Activated CD4-positive, alpha-beta T cell treated with anti-CD3 and anti-CD28 coated beads for 4 hours (primary cell): ENCODE measurements around the gene FYTTD1.

ENCODE experiments used
- DNase-seq, 2 donors: peaks; one replicate each; pipeline ENCODE4 v3.0.0-alpha.2; 2020

The FYTTD1 gene

GRCh38 chr3:197737749-197738462 lies 11.8 kb upstream of the FYTTD1 start:
- no peak for DNase-seq

GRCh38 chr3:197742787-197743186 lies 6.9 kb upstream of the FYTTD1 start:
- DNase-seq, result no peak

- no peak for DNase-seq
These were observed 3.5 kb upstream of the FYTTD1 start for GRCh38 chr3:197746209-197746608.

DNA sequence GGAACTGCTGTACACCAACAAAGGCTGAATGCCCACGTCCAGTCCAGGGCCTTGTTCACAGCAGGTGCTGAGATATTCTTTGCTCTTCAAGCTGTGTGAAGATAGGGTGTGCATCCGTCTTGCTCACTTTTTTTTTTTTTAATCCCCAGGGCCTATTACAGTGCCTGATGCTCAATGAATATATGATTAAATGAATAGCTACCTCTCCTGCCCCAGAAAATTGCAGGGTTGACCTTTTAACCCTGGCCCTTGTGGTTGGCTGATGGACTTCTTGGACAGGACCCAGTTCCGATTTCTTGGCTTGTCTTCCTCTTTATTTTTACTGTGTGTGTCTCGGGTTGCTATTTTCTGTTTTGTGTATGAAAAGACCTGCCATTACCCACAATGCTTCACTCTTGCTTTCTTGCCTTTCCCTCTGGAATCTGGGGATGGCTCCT lies 2.9 kb upstream of the FYTTD1 start:
- DNase-seq, result no peak

GRCh38 chr3:197748597-197749314 lies 927 bp upstream of the FYTTD1 start:
- DNase-seq, result no peak

- peak; percentile 49 to 57 for DNase-seq
These were observed 425 bp upstream of the FYTTD1 start for GRCh38 chr3:197749315-197749600.

GRCh38 chr3:197750396-197750831 lies 731 bp downstream of the FYTTD1 start:
- peak; percentile 49 to 55 for DNase-seq

DNA sequence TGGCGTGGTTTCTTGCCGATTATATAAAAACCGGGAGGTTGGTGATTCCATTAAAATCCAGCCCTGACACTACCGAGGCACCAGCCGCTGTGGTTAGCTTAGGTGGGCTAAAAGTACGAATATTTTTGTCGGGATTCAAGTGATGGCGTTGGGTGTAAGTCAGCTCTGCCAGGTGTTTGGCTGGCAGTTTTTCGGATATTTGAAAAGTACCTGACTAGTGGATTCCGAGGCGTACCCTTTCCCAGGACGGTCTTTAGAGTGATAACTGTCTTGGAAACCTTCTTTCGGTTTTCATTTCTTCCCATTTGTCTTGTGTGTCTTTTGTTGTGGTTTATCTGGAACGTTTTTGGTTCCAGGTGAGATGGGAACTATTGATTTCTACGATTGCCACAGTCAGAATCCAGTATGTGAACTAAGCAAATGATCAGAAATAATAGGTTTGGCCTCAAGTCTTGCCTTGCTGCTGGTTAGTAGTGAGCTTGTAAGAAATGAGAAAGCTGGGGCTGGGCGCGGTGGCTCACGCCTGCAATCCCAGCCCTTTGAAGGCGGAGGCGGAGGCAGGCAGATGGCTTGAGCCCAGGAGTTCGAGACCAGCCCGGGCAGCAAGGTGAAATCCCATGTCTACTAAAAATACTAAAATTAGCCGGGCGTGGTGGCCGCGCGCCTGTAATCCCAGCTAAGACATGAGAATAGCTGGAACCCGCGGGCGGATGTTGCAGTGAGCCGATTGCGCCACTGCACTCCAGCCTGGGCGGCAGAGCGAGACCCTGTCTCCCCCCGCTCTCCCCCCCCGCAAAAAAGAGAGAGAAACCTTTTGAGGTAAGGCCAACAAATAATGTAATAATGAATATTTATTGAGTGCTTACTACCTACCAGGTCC lies 1.4 kb downstream of the FYTTD1 start:
- peak; percentile 22 to 24 for DNase-seq

DNA sequence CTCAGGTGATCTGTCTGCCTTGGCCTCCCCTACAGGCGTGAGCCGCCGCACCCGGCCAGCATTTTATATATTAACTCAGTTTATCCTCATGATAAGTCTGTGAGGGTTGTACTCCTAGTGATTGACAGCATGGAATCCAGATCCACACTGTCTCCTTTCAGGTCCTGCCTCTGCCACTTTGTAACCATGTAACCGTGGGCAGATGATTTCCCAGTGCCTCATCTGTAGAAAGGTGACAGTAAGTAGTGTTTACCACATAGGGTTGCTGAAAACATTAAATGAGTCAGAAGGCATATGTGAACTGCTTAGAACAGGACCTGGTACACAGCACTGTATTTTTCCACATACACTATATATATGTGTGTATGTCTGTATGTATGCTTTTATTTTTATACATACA lies 2.4 kb downstream of the FYTTD1 start:
- peak in 1 of 2 donors; percentile 7 for DNase-seq

DNA sequence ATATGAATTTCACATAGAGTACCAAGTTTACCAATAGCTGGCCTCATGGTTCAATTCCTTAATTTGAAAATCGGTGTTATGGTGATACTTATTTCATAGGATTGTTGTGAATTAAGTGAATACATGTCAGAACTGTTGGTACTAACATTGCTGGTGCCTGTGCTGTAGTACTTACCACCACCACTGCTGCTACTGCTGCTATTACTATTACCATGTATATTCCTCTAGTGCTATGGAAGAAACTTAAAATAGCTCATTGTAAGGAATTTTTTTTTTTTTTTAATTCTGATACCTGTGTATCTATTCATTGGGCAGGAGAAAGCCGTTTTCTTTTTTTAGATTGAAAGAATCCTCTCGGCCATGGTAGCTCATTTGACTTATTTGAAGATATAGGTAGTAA lies 3.6 kb downstream of the FYTTD1 start:
- DNase-seq, result no peak

- no peak for DNase-seq
These were observed 7.0 kb downstream of the FYTTD1 start for GRCh38 chr3:197756704-197757103.

- DNase-seq, result no peak
These were observed 8.8 kb downstream of the FYTTD1 start for GRCh38 chr3:197758512-197758911.

DNA sequence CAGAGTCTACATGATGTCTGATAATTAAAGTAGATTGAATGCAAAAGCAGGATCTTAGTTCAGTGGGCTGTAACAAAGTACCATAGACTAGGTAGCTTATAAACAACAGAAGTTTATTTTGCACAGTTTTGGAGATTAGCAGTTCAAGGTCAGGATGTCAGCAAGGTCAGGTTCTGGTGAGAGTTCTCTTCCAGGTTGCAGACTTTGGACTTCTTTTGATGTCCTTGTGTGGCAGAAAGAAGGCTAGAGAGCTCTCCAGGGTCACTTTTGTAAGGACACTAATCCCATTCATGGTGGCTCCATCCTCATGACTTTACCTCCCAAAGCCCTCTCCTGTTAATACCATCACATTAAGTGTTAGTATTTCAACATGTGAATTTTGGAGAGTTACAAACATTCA lies 12.1 kb downstream of the FYTTD1 start:
- no peak for DNase-seq

GRCh38 chr3:197775317-197775716 lies 25.6 kb downstream of the FYTTD1 start:
- DNase-seq, result no peak

- no peak for DNase-seq
These were observed 32.5 kb downstream of the FYTTD1 start for GRCh38 chr3:197782230-197782629.

DNA sequence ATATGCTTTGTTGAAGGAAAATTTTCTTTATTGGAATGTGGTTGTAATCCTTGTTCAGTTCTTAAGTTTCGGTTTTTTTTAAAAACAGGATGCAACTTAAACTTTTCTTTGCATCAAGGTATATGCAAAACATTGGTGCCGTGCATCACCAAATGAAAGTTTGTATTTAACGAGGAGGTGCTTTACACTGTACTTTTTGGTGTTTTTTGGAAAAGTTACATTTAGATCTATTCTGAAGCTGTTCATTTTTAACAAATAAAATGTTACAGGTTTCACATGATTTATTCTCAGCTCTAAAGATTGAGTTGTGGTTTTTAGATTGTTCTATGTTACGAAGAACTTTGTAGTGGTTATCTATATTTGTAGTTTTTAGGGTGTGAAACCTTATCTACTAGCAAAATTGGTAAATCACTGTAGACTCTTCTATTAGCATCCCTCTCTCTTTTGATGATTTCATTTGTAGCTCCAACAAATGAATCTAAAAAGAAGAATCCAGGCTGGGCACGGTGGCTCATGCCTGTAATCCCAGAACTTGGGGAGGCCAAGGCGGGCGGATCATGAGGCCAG lies 34.4 kb downstream of the FYTTD1 start:
- DNase-seq, result no peak

DNA sequence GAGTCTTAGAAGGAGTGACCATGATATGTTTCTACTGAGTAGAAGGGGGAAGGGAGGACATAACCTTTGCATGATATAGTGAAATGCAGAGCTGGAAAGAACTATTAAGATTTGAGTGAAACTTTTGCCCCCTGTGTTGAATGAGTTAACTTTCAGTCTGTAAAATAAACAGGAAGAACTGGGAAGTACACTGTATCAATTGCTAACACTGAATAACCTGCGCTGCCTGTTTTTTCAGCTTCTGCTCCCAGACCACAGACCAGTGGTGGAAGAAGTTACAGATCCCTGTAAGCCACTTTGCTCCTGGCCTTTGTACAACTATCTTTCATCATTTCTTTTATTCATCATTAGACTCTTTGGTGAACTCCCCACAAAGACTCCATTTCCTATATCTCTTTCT lies 37.7 kb downstream of the FYTTD1 start:
- DNase-seq, result no peak

DNA sequence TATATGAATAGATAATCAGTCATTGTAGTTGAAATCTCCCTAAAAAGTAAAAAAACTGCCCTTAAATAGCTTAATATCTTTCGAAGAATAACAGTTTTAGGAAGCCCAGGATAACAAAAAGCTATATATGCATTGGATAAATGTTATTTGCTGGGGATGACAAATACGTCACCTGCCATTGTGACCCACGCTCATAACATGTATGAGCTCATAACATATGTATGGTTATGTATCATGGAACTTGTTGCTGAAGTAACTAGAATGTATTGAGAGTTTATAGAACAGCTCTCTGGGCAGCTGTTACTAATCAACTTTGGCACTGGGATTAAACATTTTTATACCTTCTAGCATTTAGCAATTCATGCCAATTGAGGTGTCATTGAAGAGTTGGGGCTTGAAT lies 39.6 kb downstream of the FYTTD1 start:
- no peak for DNase-seq

- no peak for DNase-seq
These were observed 40.4 kb downstream of the FYTTD1 start for GRCh38 chr3:197790033-197790432.

DNA sequence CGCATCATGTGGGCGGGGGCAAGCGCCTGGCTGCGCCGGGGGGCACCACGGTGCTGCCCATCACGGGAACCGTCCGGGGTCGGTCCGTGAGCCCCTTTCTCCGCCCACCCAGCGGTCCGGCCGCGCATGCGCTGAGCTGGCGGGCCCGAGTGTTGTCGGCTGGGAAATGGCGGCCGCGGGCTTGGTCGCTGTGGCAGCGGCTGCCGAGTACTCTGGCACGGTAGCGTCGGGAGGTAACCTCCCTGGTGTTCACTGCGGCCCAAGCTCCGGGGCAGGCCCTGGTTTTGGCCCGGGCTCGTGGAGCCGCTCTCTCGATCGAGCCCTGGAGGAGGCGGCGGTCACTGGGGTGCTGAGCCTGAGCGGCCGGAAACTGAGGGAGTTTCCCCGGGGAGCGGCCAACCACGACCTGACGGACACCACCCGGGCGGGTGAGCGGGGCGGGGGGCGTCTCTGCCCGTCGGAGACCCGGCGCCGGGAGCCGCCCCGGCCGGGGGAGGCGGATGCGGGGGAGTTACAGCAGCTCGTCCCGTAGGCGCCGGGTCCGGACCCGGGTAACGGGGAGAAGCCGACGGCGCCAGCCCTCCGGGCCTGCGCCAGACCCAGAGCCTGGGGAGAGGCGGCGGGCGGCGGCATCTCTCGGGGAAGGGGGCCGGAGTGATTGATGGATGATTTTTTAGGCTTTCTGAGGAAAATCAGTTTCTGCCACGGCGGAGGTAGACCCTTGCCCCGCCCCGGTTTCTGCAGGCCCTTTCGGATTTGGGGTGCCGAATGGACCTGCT lies 41.6 kb downstream of the FYTTD1 start, which contains the start of gene LRCH3:
Gene LRCH3 (plus strand): TSS at position 142 of the 779 bp plus-strand sequence. CDS start 25 bp downstream, at position 167.
- DNase-seq, result peak; percentile 80

DNA sequence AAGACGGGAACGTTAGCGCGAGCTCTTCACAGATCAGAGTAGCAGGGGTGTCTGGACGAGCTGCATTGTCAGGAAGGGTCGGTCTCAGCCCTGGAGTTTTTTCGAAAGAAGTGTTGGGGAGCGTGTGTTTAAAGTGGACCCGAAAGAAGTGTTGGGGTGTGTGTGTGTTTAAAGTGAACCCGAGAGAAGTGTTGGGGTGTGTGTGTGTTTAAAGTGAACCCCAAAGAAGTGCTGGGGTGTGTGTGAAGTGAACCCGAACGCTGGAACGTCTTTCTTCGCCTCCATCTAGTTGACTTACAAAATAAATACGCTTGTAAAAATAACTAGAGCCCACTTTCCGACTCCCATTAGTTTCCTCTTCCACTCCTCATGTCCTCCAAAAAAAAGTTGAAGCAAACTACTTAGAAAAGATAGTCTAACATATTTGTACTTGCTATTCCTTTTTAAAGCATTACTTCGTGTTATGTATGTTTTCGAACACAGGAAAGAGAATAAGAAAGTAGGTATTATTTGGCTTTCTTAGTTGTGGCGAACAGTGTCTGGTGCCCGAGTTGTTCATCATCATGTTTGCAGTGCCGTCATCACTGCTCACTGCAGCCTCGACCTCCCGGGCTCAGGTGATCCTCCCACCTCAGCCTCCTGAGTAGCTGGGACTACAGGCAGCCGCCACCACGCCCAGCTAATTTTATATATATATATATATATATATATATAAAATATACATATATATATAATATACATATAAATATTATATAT lies 42.4 kb downstream of the FYTTD1 start:
- peak; percentile 14 to 27 for DNase-seq

GRCh38 chr3:197793247-197793646 lies 43.6 kb downstream of the FYTTD1 start:
- no peak for DNase-seq
